ENCODE measurements around the gene C1RL. TPM values are rescaled to one million over a fixed set of nuclear protein-coding genes. Genes with fewer than 3 reads are reported as not detected.

The C1RL gene
- total RNA-seq, 1 experiment from 2014 or later, result 49.8 TPM

- TF ChIP-seq, protein P1, sequence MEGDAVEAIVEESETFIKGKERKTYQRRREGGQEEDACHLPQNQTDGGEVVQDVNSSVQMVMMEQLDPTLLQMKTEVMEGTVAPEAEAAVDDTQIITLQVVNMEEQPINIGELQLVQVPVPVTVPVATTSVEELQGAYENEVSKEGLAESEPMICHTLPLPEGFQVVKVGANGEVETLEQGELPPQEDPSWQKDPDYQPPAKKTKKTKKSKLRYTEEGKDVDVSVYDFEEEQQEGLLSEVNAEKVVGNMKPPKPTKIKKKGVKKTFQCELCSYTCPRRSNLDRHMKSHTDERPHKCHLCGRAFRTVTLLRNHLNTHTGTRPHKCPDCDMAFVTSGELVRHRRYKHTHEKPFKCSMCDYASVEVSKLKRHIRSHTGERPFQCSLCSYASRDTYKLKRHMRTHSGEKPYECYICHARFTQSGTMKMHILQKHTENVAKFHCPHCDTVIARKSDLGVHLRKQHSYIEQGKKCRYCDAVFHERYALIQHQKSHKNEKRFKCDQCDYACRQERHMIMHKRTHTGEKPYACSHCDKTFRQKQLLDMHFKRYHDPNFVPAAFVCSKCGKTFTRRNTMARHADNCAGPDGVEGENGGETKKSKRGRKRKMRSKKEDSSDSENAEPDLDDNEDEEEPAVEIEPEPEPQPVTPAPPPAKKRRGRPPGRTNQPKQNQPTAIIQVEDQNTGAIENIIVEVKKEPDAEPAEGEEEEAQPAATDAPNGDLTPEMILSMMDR (IDR thresholded peaks at IDR 0.05; ENCODE audit: unreplicated experiment), result no peak
- H3K9me3 Mint-ChIP-seq (ENCODE audit: unreplicated experiment), result no peaks in the 10 kb centered on the region
- no peak overlapping the region for H3K4me3 Mint-ChIP-seq (ENCODE audit: unreplicated experiment)
- intact Hi-C loops (cut with micrococcal nuclease), result no loop called here
- peaks cover 82% of the 10 kb centered on the region for H3K36me3 Mint-ChIP-seq (ENCODE audit: insufficient read depth, unreplicated experiment)
- ChIA-PET CTCF (interaction anchor here (0.6 to 2.8 kb wide), 4 partner anchors 11 to 310 kb away, joined by 3 to 14 read pairs (median 4); no protein-coding TSS in a partner anchor), POLR2A (interaction anchor here (0.5 to 0.6 kb wide), 2 partner anchors 77 kb away, joined by 3 read pairs; no protein-coding TSS in a partner anchor)
- H3K4me1 Mint-ChIP-seq (ENCODE audit: insufficient read depth, unreplicated experiment), result peaks cover 27% of the 10 kb centered on the region
- no TSS peak for BruUV-seq (replicated peaks)
- no peaks in the 10 kb centered on the region for H3K27me3 Mint-ChIP-seq (ENCODE audit: insufficient read depth, unreplicated experiment)
- DNase-seq (ENCODE audit: unreplicated experiment), result no peak
- H3K27ac Mint-ChIP-seq (ENCODE audit: low read depth, unreplicated experiment), result no peak overlapping the region
Observed at GRCh38 chr12:7101047-7101693, 7.8 kb downstream of the C1RL start.

DNA sequence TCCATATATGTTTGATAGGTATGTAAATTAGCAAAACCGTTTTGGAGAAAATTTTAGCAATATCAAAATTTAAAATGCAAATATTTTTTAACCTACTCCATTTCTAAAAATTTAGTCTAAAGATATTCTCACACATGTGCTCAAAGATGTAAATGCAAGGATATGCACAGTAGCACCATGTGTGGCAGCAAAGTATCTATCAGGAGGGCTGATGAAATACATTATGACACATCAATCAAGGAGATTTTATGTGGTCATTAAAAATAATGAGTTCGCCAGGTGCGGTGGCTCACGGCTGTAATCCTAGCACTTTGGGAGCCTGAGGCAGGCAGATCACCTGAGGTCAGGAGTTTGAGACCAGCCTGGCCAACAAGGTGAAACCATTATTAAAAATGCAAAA lies 8.8 kb downstream of the C1RL start:
- Mint-ChIP-seq H3K9me3 (ENCODE audit: unreplicated experiment) (no peaks in the 10 kb centered on the region), H3K4me1 (ENCODE audit: insufficient read depth, unreplicated experiment) (peaks cover 19% of the 10 kb centered on the region), H3K36me3 (ENCODE audit: insufficient read depth, unreplicated experiment) (peaks cover 73% of the 10 kb centered on the region), H3K4me3 (ENCODE audit: unreplicated experiment) (no peak overlapping the region), H3K27me3 (ENCODE audit: insufficient read depth, unreplicated experiment) (no peaks in the 10 kb centered on the region), H3K27ac (ENCODE audit: low read depth, unreplicated experiment) (no peak overlapping the region)
- TF ChIP-seq, protein P1 (IDR thresholded peaks at IDR 0.05; ENCODE audit: unreplicated experiment), result no peak
- intact Hi-C loops (cut with micrococcal nuclease), result no loop called here
- ChIA-PET POLR2A (interaction anchor here (0.5 to 0.6 kb wide), 2 partner anchors 75 to 78 kb away, joined by 3 read pairs; no protein-coding TSS in a partner anchor), CTCF (interaction anchor here (1.4 to 1.7 kb wide), 2 partner anchors 8 to 13 kb away, joined by 6 to 9 read pairs; no protein-coding TSS in a partner anchor)
- no peak for DNase-seq (ENCODE audit: unreplicated experiment)
- no TSS peak for BruUV-seq (replicated peaks)

DNA sequence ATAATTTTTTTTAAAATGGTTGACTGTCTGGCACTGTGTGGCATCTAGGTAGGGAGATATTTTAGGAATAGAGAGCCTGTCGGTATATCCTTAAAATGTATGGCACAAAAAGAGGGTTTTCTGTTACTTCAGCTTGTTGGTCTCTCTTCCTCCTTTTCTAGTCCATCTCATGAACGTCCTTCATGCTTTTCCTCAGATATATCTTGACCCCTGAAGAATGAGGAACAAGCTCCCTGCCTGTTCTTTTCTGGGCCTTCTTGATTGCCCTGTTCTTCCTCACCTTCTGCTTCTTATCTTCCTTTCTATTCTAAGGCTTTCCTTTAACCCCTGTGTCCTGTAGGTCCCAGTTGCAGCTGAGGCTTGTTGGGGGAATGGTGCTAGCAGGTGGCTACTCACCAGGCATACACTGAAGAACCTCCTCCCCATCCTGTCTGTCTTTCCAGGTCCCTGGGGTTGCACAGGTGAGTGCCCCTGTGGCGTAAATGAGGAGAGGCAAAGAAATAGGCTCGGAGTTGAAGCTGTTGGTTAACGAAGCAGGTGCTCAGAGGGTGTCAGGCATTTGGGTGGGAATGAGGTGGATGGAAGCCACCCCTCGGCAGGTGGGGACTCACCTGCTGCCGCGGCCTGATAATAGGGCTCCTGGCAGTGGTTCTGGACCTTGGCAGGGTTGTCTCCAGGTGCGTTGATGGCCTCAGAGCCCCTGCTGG lies 9.6 kb downstream of the C1RL start:
- Mint-ChIP-seq H3K4me3 (ENCODE audit: unreplicated experiment) (no peak overlapping the region), H3K36me3 (ENCODE audit: insufficient read depth, unreplicated experiment) (peaks cover 78% of the 10 kb centered on the region), H3K27ac (ENCODE audit: low read depth, unreplicated experiment) (no peak overlapping the region), H3K9me3 (ENCODE audit: unreplicated experiment) (no peaks in the 10 kb centered on the region), H3K27me3 (ENCODE audit: insufficient read depth, unreplicated experiment) (no peaks in the 10 kb centered on the region), H3K4me1 (ENCODE audit: insufficient read depth, unreplicated experiment) (peaks cover 19% of the 10 kb centered on the region)
- no TSS peak for BruUV-seq (replicated peaks)
- TF ChIP-seq, protein P1 (IDR thresholded peaks at IDR 0.05; ENCODE audit: unreplicated experiment), result no peak
- intact Hi-C loops (cut with micrococcal nuclease), result no loop called here
- DNase-seq (ENCODE audit: unreplicated experiment), result no peak
- POLR2A ChIA-PET, result interaction anchor here (1.0 to 1.1 kb wide), 2 partner anchors 9 to 39 kb away, joined by 3 read pairs; partner anchors contain the start of gene C1S
- CTCF ChIA-PET, result interaction anchor here (0.6 to 1.7 kb wide), 5 partner anchors 9 to 176 kb away, joined by 3 to 9 read pairs (median 4); no protein-coding TSS in a partner anchor

GRCh38 chr12:7096979-7097378 lies 12.0 kb downstream of the C1RL start:
- peaks cover 58% of the 10 kb centered on the region for H3K36me3 Mint-ChIP-seq (ENCODE audit: insufficient read depth, unreplicated experiment)
- no peak overlapping the region for H3K27ac Mint-ChIP-seq (ENCODE audit: low read depth, unreplicated experiment)
- no peak for DNase-seq (ENCODE audit: unreplicated experiment)
- BruUV-seq (replicated peaks), result no TSS peak
- H3K9me3 Mint-ChIP-seq (ENCODE audit: unreplicated experiment), result no peaks in the 10 kb centered on the region
- H3K4me3 Mint-ChIP-seq (ENCODE audit: unreplicated experiment), result no peak overlapping the region
- H3K4me1 Mint-ChIP-seq (ENCODE audit: insufficient read depth, unreplicated experiment), result peaks cover 15% of the 10 kb centered on the region
- H3K27me3 Mint-ChIP-seq (ENCODE audit: insufficient read depth, unreplicated experiment), result no peaks in the 10 kb centered on the region
- POLR2A ChIA-PET, result interaction anchor here (0.6 to 9.4 kb wide), 4 partner anchors 11 to 153 kb away, joined by 3 to 96 read pairs (median 26); partner anchors contain the start of genes C12orf57, C1RL, C1S and RNU7-1
- CTCF ChIA-PET, result interaction anchor here (0.6 to 2.8 kb wide), 4 partner anchors 14 to 386 kb away, joined by 3 to 9 read pairs (median 3); no protein-coding TSS in a partner anchor
- intact Hi-C loops (cut with micrococcal nuclease), result no loop called here
- TF ChIP-seq, protein P1 (IDR thresholded peaks at IDR 0.05; ENCODE audit: unreplicated experiment), result no peak

Measured in MCF 10A (cell line).